GM18502 (cell line): Measurements from ENCODE around the gene PMEPA1.

ENCODE experiments used
- ATAC-seq: cut with Tn5 transposase; IDR thresholded peaks from one replicate; pipeline ENCODE4 v1.9.1; 2021; ENCODE audit warnings: mild to moderate bottlenecking; ENCODE audit not compliant: unreplicated experiment, poor library complexity

PMEPA1 gene

DNA sequence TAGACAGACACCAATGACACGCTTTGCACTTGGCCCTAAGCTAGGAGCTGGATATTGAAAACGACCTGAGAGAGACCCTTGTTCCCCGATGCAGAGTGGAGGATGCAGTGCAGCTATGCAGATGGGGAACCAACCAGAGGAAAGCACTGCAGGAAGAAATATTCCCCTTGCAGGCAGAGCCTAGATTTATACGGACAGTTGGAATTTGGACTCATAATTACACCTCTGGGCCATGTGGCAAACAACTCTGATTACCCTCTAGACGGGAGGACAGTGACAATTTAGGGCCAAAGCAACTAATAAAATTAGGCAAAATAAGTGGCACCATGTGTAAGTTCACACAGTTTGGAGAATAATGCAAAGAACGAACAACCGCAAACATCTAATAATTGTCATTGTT lies 12.3 kb downstream of the PMEPA1 start:
- ATAC-seq: no peak

DNA sequence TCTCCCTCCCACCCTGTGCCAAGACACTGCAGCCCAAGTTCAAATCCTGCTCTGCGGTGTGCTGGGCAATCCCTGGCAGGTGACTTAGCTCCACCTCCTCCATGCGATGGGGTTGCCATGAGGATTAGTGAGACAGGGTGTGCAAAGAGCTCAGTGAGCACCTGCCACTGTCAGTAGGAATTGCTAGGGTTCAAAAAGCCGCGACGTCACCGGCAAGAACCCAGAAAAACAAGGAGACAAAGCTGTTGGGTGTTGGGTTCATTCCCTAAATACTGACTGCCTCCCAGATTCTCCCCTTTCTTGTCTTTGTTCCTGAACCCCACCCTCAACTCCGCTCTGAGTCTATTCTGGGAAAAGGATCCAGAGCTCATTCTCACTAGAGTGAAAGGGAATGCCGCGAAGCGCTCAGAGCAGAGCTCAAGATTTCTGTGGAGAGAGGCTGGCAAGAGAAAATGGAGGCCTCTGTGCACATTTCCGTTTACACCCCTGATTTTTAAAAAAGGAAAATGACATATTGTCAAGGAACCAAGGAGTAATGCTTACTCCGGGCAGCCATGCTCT lies 13.3 kb downstream of the PMEPA1 start:
- ATAC-seq: no peak

DNA sequence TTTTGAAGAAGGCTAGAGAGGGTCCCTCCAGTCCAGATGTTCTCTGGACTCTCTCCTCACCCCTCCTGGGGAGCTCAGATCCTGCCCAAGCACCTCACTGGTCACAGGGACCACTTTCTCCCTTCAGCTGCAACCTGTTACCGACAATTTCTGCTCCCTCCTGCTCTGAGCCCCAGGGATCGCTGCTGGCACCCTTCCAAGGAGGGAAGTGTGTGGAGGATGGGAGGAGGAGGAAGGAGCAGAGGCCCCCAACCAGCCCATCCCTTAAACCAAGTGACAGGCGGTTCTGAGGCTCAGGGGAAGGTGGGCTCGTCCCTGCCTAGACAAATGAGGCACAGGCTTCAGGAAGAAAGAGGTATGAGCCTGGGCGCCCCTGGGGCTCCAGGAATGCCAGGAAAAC lies 13.9 kb downstream of the PMEPA1 start:
- no peak for ATAC-seq

DNA sequence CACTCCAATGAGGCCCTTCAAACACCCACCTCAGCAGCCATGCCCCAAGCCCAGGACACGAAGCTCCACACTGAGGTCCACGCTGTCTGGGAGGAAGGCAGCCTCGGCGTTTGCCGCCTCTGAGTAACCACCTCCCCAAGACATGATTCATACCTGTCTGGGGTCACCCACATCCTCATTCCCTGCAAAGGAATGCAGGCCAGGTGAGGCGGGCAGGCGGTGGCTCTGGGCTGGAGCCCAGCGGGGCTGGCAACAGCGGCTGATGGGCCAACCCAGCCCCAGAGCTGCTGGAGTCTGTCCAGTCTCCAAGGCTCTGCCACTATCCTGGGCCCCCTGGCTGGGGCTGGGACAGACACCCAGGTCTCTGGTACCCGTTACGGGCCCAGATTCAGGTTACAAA lies 14.8 kb downstream of the PMEPA1 start:
- no peak for ATAC-seq

DNA sequence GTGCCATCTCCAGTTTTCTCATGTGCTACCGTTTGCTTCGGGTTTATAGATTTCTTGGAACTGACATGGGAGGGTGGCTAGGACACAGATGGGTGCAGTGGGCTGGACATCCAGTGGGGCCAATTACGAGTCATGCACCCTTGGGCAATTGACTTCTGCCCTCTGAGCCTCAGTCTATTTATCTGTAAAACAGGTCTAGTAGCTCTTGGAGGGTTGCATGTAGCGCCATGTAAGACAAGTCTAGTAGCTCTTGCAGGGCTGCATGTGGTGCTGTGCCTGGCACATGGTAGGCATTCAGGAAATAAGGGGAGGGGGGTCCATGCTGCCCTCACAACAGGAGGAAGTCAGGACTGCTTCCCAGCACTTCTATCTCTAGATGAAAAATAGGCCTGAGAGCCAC lies 15.3 kb downstream of the PMEPA1 start:
- no peak for ATAC-seq

DNA sequence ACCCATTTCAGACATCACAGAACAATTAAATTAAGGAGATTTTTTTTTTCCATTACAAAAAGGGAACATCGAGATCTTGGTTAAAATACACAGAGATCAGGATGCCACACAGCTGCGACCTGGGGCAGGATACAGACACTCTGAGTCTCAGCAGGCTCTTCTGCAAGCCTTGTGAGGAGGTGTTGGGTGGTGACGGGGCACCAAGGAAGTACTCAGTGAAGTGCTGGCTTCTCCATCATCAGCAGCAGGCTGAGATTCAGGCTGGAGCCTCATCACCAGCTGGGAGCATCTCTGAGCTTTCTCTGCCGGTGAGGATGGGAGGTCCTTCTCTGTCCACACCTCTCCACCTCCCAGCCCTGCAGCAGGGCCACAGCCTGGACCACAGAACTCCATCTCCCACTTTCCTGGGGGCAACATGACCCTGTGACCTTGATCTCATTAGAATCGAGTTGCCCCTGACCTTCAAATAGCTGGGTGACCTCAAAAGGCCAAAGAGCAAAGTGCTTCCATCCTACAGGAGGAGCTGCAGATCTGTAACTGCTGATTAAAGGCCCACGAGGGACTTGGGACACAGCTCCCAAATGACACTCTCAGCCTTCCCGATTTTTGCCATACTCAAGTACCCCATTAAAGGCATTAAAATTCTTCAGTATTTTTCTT lies 16.0 kb downstream of the PMEPA1 start:
- ATAC-seq: no peak

DNA sequence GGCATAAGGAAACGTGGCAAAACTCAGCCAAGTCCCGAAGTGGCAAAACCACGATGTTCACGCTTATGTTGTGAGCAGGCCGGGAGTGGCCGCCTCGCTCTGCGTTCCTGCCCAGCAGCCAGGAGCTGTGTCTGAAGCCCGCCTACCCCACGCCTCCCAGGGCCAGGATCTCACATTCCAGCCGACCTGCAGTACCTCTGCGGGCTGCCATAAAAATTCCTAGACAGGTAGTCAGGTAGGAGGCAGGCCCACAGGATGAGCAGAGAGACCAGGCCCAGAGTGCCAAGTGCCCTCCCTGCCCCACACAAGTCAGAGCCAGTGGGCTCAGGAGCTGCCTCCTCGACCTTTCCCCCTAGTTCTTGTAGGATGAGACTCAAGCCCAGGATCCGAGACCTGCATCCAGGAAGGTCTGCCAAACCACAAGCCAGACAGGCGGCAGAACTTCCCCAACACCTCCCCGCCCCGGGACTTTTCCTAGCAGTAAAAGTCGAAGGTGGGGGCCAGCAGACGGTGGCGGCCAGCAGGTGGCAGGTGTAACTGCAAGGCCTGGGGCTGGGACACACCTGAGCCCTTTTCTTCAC lies 16.7 kb downstream of the PMEPA1 start:
- ATAC-seq: no peak

DNA sequence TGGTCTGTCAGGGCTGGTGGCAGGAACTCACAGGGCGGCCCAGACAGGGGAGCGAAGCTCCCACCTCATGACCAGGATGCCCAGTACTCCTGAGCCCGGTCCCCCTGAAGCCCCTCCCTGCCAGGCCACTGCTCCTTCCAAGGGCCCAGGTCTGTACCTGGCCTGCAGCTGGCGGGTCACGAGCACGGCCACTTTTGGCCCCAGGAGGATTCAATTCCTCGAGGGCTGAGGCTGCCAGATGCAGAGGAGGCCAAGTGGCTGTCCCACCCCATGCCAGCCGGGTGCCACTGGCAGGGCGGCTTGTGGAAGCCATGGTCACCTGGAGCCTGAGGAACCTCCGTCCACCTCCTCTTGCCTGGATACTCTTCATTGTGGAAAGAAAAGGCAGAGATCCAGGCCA lies 17.4 kb downstream of the PMEPA1 start:
- no peak for ATAC-seq

DNA sequence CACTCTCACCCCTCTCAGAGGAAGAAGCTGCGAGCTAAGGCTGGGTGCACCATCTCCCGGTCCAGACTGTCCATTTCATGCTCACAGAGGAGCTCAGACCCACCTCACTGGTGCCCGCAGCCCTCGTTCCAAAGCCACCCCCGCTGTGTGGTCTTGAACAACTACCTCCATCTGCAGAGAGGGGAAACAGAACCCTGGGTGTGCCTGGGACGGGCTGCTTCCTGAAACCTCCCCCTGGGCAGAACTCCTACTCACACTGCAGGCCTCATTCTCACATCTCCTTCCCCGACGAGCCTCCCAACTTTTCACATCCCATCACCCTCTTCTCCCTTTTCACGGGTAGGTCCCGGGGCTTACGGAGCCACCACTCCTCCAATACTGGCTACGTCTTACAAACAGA lies 18.1 kb downstream of the PMEPA1 start:
- ATAC-seq: no peak

DNA sequence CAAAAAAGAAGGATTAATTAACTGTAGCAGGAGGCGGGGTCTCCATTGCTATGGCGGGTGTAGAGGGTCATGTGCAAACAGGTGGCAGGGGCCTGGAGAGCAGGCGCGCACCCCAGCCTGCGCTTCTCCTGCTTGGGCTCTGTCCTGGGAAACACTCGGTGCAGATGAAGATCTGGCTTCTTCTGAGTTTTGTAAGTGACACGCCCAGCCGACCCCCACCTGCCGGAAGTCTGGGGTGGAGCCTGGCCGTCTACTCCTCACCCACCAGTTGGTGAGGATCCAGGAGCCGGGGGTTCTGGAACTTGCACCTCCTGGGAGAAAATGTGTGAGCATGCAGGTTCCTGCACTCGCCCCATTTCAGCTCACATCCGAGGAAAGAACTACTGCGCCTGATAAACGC lies 19.3 kb downstream of the PMEPA1 start:
- no peak for ATAC-seq

DNA sequence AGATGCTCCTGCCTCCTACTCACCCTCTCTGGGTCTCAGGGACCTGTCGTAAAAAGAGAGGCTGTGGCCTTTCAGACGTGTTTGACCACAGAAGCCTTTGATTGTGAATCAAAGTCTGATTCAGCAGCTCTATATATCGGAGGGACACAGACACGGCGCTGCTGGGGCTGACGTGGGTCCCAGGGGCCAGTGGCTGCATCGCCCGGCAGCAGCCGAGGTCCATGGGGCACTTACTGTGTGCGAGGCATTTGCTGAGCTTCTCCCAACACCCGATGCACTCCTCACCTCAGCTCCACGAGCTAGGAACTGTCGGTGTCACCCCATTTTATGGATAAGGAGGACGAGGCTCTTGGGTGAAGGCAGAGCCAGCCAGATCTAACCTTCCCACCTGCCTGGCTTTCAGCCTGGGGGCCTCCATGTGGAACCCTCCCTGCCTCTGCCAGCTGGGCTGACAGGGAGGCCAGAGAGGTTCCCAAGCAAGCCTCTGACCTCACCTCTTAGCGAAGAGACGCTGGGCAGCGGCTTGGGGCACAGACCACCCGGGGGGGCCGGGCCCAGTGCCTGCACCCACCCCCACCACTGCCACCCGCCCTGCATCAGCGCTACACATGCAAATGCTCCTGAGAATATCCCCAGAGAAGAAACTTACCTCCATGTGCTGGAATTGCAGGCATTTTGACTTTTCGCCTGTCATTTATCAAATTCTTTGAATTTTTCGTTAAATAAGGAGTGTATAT lies 19.9 kb downstream of the PMEPA1 start:
- ATAC-seq: no peak

DNA sequence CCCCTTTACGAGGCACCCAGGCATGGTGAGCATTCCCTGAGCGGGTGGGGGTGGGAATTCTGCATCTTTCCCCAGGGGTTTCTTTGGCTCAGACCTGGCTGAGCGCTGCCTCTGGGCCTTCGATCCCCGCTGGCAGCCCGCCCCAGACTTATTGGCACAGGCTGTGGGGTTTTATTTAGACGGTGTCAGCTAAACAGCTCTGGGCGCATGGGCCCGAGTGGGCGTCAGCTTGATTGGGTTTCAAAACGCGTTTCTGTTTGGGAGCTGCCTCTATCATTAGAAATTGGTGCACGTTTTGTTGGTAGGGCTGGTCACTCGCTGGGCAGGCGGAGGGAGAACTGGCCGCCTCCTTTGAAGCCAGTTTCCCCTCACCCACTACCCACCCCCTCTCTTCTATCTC lies 21.0 kb downstream of the PMEPA1 start:
- ATAC-seq: no peak

DNA sequence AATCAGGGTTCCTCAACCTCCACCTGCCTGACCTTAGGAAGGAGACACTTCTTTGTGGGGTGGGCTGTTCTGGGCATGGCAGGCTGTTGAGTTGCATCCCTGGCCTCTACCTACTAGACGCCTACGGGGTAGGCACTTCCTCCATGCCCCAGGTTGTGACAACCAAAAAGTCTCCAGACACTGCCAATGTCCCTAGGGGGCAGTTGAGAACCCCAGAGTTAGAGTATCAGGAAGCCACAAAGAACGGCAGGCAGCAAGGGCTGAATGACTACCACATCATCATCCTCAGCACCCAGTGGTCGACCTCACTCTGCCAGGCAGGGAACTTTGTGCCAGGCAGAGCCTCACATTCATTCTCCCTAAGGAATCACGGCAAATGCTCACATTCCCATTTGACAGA lies 21.5 kb downstream of the PMEPA1 start:
- no peak for ATAC-seq

DNA sequence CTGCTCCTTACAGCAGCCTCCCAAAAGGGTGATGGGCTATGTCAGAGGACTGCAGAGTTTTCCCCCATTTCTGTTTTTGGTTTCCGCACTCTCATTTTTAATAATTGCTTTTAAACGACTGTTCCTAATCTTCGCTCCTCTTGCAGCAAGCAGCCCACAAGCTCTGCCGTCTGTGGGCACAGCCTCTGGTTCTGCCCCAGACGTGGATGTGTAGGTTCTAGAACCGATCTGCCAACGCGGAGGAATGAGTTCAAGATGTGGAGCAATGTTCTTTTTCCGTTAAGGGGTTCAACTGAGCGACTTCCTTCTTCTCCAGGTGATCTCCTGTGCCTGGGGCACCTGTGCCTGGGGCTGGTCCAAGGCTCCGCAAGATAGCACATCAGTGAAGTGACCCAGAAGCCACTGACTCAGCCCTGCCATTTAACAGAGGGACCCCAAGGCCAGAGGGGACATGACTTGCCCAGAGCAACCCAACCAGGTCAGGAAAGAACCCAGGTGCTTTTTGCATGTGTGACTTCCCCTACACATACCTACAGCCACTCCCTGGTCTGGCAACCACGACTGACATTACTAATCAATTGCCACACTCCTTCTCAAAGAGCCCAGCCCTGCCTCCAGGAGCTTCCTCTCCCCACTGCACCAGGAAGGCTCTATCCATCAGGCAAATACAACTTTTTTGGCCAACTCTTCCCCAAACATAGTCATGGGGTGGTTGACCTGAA lies 22.7 kb downstream of the PMEPA1 start:
- no peak for ATAC-seq

DNA sequence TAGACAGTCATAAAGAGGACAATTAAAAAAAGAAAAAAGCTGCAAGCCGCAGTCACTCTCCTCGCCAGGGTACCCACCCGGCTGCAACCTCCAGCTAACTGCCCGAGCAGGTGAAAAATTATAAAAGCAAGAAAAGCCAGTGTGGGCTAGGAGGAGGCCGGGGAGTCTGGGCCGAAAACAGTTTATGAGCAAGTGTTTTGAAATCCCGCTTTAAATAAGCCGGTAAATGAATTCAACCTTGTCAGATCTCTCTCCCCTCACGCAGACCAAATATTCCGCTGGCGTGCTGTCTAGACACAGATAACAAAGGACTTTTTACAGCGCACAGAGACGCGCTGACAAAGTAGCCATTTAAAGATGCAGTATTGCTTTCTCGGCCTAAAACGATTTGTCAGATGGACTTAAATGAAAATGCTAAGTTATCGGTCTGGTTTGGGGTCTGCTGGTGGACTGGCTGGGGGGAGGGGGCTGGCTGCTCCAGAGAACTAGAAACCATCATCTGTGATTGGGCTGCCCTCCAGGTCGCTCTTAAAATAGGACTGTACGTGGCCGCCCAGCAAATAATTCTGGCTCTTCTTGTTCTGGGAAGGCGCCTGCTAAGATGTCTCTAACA lies 24.6 kb downstream of the PMEPA1 start:
- ATAC-seq: no peak

DNA sequence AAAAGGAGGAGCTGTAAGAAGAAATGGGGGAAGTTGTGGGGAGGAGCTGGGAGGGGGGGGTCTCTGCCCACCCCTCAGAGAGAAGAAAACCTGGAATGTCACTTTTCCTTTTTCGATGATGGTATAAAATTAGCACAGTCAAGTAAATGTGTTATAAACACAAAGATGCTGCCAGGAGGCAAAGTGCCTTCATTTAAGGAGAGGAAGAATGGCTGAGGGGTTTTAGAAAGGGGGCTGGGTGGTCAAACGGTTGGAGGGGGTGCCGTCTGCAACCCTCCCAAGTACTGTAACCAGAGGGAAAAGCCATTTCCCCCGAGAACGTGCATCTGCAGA lies 25.0 kb downstream of the PMEPA1 start:
- ATAC-seq: no peak

DNA sequence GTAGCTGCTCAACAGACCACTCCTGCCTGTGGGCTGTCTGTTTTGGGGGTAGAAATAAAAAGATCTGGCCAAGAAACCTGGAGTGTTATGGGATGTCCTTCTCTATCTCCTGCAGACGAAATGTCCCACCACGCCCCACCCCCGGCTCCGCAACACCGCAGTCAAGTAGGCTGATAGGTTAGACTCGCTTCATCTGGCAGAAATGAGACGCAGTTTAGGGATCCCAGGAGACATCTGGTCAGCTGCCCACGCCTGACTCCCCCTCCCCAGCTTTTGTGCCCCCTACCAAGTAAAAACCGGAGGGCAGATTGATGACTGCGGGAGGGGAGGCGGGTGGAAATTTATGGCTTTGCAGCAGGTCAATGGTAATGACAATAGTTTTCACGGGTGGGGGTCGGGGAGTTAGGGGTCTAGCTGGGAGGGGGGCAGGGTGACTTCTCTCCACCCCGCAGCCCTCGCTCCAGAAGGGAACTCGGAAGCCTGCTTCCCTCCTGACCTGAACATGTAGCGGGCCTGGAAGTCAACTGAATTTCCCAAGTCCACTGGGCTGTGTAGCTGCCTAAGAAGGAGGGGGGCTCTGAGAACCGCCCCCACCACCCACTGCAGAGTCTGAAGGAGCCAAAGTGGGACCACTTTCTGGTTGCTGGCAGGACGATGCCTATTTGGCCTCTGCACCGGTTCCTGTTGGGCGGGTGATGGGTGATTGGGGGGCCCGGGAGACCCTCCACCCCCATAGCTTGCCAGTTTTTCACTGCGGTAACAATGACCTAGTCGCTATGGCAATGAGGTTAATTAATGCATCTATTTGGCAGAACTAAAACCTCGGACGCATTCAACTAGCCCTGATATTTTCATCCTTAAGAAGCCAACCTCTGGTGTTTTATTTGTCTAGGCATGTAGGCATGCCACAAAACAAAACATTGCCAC lies 25.7 kb downstream of the PMEPA1 start:
- ATAC-seq: no peak

DNA sequence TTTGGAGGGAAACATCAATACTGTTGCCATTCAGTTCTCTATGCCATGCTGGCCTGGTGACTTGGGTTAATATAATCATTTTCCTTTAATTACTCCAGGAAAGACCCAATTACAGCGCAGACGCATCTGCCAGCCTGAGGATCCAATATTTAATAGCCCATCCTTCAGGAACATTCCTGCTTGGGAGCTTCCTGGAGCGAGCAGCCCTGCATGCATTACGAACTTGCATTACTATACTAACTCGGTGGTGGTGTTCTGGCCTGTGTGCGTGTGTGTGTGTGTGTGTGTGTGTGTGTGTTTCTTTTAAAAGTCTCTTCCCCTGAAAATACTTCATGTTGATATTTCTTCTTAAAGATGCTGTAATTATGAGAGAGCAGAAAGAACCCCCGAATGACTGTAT lies 26.5 kb downstream of the PMEPA1 start:
- ATAC-seq: no peak
